Peyer's patch (tissue), 4 donors: Measurements from ENCODE around the gene PRX. TPM values are rescaled to one million over a fixed set of nuclear protein-coding genes. Genes with fewer than 3 reads are reported as not detected.

Experiments used
- DNase-seq, 3 donors: peaks; one replicate each; pipeline ENCODE4 v3.0.0-alpha.2; 2017 to 2019
- H3K27ac ChIP-seq, 4 donors: fragments of 200-600 bp; sonication (generic); one replicate each; pipeline ENCODE4 v1.5.1; 2016 to 2019
- H3K27me3 ChIP-seq, 2 donors: fragments of 200-600 bp; sonication (generic); one replicate each; pipeline ENCODE4 v1.5.1; 2019
- H3K36me3 ChIP-seq, 3 donors: fragments of 200-600 bp; sonication (generic); one replicate each; pipeline ENCODE4 v1.5.1; 2016 to 2019
- H3K4me1 ChIP-seq, 4 donors: fragments of 200-600 bp; sonication (generic); one replicate each; pipeline ENCODE4 v1.5.1; 2016 to 2019
- H3K4me3 ChIP-seq, 4 donors: fragments of 200-600 bp; sonication (generic); 1 replicate in 3 of 4; 2 replicates in 1 of 4; pipeline ENCODE4 v1.5.1; 2016 to 2019; ENCODE audit warnings: mild to moderate bottlenecking in 1 of 4
- H3K9me3 ChIP-seq, 4 donors: fragments of 200-600 bp; sonication (generic); one replicate each; pipeline ENCODE4 v1.5.1; 2016 to 2019; ENCODE audit warnings: mild to moderate bottlenecking in 1 of 4
- CTCF ChIP-seq, 6 experiments: fragments of 450-650 bp in 4 of 6; fragments of 200-600 bp in 2 of 6; sonication (generic) in 1 of 6; IDR thresholded peaks; one replicate each; pipeline ENCODE4 v1.5.1; 2017 to 2019; ENCODE audit warnings: antibody characterized with exemption in 6 of 6, mild to moderate bottlenecking in 3 of 6, moderate library complexity in 1 of 6
- POLR2A ChIP-seq, 2 donors: fragments of 450-650 bp; IDR thresholded peaks; one replicate each; pipeline ENCODE4 v1.5.1; 2017; ENCODE audit warnings: antibody characterized with exemption in 2 of 2, mild to moderate bottlenecking in 2 of 2, moderate library complexity in 2 of 2
- total RNA-seq, 4 donors: library from RNA; depleted of rRNA; stranded (reverse); fragments of >200 nt; gene quantifications; one replicate each; pipeline ENCODE4 v1.1.0, GENCODE V29; 2016

Gene PRX
- total RNA-seq, 4 donors from 2014 or later = 1.4 to 7.4 (median 3.0) TPM

- Histone ChIP-seq H3K4me3 (no peak overlapping the region), H3K36me3 (peaks cover 0 to 45% (median 0%) of the 10 kb centered on the region in 3 donors), H3K27ac (no peak overlapping the region), H3K27me3 (no peaks in the 10 kb centered on the region), H3K4me1 (peaks cover 0 to 4% (median 2%) of the 10 kb centered on the region in 4 donors), H3K9me3 (no peaks in the 10 kb centered on the region)
- DNase-seq = no peak
- TF ChIP-seq CTCF (IDR thresholded peaks at IDR 0.05) = no peak
- TF ChIP-seq POLR2A (IDR thresholded peaks at IDR 0.05) = no peak
Observed at GRCh38 chr19:40367577-40368434, 45.4 kb downstream of the PRX start.

GRCh38 chr19:40366697-40367561 lies 46.2 kb downstream of the PRX start:
- no peaks in the 10 kb centered on the region for H3K9me3 ChIP-seq
- peaks cover 0 to 36% (median 0%) of the 10 kb centered on the region in 3 donors for H3K36me3 ChIP-seq
- H3K27me3 ChIP-seq = no peaks in the 10 kb centered on the region
- TF ChIP-seq CTCF (IDR thresholded peaks at IDR 0.05) = no peak
- TF ChIP-seq POLR2A (IDR thresholded peaks at IDR 0.05) = no peak
- H3K4me3 ChIP-seq = peak overlapping the region in 1 of 4 donors; percentile 39
- no peak for DNase-seq
- H3K4me1 ChIP-seq = peaks cover 0 to 4% (median 2%) of the 10 kb centered on the region in 4 donors
- H3K27ac ChIP-seq = no peak overlapping the region

GRCh38 chr19:40365613-40366401 lies 47.4 kb downstream of the PRX start:
- DNase-seq = peak in 2 of 3 donors; percentile 60 to 72
- peak overlapping the region in 3 of 4 donors; percentile 12 to 39 (median 34) for H3K4me3 ChIP-seq
- TF ChIP-seq POLR2A (IDR thresholded peaks at IDR 0.05) (no peak), CTCF (IDR thresholded peaks at IDR 0.05) (no peak)
- H3K27me3 ChIP-seq = no peaks in the 10 kb centered on the region
- H3K9me3 ChIP-seq = no peaks in the 10 kb centered on the region
- peaks cover 0 to 4% (median 2%) of the 10 kb centered on the region in 4 donors for H3K4me1 ChIP-seq
- H3K36me3 ChIP-seq = peaks cover 0 to 31% (median 0%) of the 10 kb centered on the region in 3 donors
- peak overlapping the region in 1 of 4 donors; percentile 32 for H3K27ac ChIP-seq

GRCh38 chr19:40365010-40365409 lies 48.2 kb downstream of the PRX start:
- no peaks in the 10 kb centered on the region for H3K9me3 ChIP-seq
- no peak overlapping the region for H3K4me3 ChIP-seq
- H3K36me3 ChIP-seq = peaks cover 0 to 26% (median 0%) of the 10 kb centered on the region in 3 donors
- no peaks in the 10 kb centered on the region for H3K27me3 ChIP-seq
- no peak for DNase-seq
- TF ChIP-seq POLR2A (IDR thresholded peaks at IDR 0.05) (no peak), CTCF (IDR thresholded peaks at IDR 0.05) (no peak)
- H3K27ac ChIP-seq = no peak overlapping the region
- peaks cover 0 to 4% (median 2%) of the 10 kb centered on the region in 4 donors for H3K4me1 ChIP-seq

- Histone ChIP-seq H3K27ac (no peak overlapping the region), H3K27me3 (no peaks in the 10 kb centered on the region), H3K4me1 (peaks cover 0 to 8% (median 2%) of the 10 kb centered on the region in 4 donors), H3K4me3 (no peak overlapping the region), H3K9me3 (no peaks in the 10 kb centered on the region), H3K36me3 (peaks cover 0 to 20% (median 0%) of the 10 kb centered on the region in 3 donors)
- no peak for DNase-seq
- TF ChIP-seq CTCF (IDR thresholded peaks at IDR 0.05) (no peak), POLR2A (IDR thresholded peaks at IDR 0.05) (no peak)
Observed at GRCh38 chr19:40363069-40363468, 50.1 kb downstream of the PRX start.
